Effector CD4-positive, alpha-beta T cell (primary cell): ENCODE measurements around the gene KCNAB2.

ENCODE experiments used
- DNase-seq: peaks from one replicate; pipeline ENCODE4 v3.0.0-alpha.2; 2020

KCNAB2 gene

GRCh38 chr1:6033124-6033523, 12.6 kb upstream of the KCNAB2 start:
- no peak for DNase-seq

- peak; percentile 35 for DNase-seq
These were observed 11.5 kb upstream of the KCNAB2 start for GRCh38 chr1:6033986-6034749.

DNA sequence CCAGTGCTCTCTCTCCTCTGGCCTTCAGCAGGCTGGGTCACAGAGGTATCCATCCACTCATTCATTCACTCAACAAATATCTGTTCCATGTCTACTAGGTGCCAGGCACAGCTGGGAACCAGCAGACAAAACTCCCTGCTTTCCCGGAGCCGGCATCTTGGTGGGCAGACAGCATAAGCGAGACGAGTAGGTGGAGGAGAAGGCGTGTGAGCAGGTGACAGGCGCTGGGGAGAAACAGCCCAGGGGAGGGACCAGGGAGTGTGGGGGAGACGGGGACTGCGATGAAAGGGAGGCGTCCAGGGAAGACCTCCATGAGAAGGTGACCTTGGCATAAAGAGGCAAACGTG, 11.0 kb upstream of the KCNAB2 start:
- DNase-seq: no peak

DNA sequence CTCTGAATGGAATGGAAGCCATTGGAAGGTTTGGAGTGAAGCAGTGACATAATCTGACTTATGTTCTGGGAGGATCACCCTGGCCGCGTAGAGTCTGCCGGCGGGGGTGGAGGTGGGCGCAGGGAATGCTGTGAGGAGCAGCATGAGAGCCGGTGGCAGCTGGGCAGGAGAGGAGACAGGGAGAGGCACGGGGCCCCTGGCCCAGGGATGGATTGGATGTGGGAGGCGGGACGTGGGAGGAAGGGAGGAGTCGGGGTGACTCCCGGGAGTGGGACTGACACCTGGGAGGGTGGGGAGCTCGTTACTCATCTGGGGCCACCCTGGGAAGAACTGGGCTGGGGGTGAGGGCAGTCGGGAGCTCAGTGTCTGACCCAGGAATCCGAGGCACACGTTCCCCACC, 10.4 kb upstream of the KCNAB2 start:
- DNase-seq: no peak

DNA sequence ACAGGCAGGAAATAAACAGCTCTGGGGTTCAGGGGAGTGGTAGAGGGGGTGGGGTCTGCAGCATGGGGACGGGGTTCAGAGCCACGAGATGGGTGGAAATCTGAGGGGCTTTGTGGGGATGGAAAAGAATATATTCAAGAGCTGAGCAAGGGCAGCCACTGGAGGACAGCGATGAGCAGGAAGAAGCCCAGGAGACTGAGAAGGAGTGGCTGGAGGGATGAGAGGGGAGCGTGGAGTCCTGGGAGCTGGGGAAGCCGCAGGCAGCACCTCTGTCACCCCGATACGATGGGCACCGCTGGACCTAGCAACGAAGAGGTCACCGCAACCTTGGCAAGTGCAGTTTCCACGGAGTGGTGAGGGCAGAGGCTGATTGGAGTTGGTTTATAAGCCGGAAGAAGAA, 10.0 kb upstream of the KCNAB2 start:
- no peak for DNase-seq

- no peak for DNase-seq
These were observed 8.3 kb upstream of the KCNAB2 start for GRCh38 chr1:6037338-6037762.

DNA sequence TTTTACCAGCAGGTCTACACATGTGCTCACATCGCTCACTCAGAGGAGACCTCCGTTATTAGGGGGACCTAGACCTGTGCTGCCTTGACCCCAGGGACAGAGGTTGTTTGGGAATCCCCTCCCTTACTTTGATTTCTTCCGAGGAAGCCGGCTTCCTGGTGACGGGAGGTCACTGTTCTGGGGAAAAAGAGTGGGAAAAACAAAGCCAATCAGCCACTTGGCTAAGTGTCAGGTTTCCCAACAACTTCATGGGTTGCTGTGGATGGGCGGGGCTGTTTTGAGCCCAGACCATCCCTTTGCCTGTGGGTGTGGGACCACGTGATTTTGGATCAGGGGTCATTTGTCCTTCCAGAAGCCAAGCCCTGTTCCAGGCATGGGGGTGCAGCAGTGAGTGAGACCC, 7.1 kb upstream of the KCNAB2 start:
- DNase-seq: no peak

- DNase-seq: no peak
These were observed 6.7 kb upstream of the KCNAB2 start for GRCh38 chr1:6039031-6039430.

GRCh38 chr1:6040444-6040843, 5.2 kb upstream of the KCNAB2 start:
- no peak for DNase-seq

DNA sequence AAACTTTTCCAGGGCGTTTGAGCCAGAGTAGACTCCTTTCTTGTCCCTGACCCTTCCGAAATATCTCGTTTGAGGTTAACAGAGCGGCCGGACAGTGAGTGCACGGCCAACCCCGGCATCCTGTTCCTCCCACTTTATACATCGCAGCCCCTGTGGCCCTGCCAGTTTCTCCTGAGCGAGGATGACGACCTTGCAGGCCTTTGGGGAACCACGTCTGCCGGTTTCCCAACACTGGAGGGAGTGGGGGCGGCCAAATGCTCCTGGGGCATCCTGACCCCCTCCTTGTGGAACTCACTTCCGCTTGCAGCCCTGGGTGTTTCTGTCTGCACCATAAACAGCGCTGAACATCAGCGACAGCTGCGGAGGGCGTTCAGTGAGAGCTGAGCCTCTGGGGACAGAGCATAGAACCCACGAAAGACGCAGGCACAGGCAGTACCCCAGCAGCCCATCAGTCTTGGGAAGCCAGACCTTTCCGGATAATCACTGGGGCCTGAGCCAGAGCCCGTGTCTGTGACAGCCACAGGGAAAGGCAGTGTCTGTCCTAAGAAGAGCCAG, 4.8 kb upstream of the KCNAB2 start:
- DNase-seq: no peak

- no peak for DNase-seq
These were observed 4.1 kb upstream of the KCNAB2 start for GRCh38 chr1:6041432-6042062.

DNA sequence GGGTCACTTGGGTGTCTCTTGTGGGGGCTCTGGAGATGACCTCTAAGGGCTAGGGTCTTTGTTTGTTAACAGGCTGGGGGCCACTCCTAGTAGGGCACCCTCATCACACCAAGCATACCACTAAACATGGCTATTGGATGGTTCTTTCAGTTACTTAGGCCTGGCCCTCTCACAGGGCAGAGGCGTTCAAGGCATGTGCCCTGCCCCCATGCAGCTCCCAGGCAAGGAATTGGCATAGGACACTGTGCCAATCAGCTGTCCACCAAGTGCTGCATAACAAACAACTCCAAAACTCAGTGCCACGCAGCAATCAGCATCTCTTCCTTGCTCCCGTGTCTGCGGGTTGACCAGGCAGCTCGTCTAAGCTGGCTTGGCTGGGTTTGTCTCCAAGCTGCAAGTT, 2.1 kb upstream of the KCNAB2 start:
- no peak for DNase-seq

GRCh38 chr1:6044481-6045109, 1.1 kb upstream of the KCNAB2 start:
- DNase-seq: no peak

GRCh38 chr1:6045110-6045502, 582 bp upstream of the KCNAB2 start:
- no peak for DNase-seq

DNA sequence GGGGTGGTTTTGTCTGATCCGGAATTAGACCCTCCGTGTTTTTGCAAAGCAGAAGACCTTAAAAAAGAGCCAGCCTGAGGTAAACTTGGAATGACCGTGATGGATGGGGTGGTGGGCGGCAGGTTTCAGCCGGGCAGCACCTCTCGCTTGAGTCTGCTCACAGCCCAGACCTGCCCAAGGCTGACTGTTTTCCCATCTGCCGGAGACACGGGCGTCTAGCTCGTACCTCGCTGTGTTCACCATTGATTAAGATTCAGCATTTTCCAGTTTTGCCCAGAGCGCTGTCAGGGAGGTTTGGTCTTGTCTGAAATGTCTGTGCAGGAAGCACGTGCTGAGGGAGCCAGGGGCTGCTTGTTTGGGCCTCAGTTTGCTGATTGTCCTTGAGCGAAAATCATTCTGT, 591 bp downstream of the KCNAB2 start:
- no peak for DNase-seq

- no peak for DNase-seq
These were observed 2.6 kb downstream of the KCNAB2 start for GRCh38 chr1:6048179-6048867.

- no peak for DNase-seq
These were observed 3.7 kb downstream of the KCNAB2 start for GRCh38 chr1:6049419-6049818.

GRCh38 chr1:6051423-6051822, 5.7 kb downstream of the KCNAB2 start:
- no peak for DNase-seq

GRCh38 chr1:6052543-6053205, 7.0 kb downstream of the KCNAB2 start:
- peak; percentile 36 for DNase-seq

DNA sequence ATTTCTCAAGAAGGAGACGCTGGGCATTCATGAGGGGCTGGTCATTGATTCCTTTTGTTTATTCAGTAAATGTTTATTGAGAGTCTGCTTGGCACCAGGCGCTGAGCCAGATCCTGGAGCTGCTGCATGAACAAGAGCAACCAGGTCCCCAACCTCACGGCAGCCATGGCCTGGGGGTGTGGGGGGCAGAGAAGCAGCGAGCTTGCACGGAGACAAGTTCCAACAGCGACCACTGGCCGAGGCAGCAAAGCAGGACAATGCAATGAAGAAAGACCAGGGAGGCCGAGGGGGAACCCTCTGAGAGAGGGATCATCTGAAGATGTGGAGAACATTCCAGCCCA, 7.5 kb downstream of the KCNAB2 start:
- DNase-seq: no peak

GRCh38 chr1:6054596-6054995, 8.9 kb downstream of the KCNAB2 start:
- DNase-seq: no peak

DNA sequence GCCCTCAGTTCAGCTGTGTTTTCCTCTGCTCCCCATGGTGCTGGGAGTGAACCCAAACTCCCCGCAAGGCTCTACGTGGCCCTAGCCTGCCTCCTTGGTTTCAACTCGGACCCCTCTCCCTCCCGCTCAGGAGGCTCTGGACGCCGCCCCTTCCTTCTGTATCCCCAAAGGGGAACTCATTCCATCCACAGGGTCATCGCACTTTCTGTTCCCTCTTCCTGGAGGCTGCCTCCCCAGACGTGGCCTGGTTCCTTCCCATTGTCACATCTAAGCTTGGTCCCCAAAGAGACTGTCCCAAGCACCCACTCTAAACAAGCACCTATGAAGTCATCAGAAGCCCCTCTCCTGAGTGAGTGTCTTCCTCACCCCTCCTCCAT, 10.9 kb downstream of the KCNAB2 start:
- DNase-seq: no peak
